ENCODE results near the gene ZNF335.
"Not testable (repeated sequence)": the region's sequence is repeated elsewhere in the genome, so short reads cannot be mapped to it uniquely, and the experiment has no call there.

The ZNF335 gene

GRCh38 chr20:45993197-45993951 is 21.4 kb upstream of the ZNF335 start:
- Histone ChIP-seq H3K36me3 (ENCODE audit: control insufficient read depth, insufficient read depth, low read length) (no peaks in the 10 kb centered on the region), H3K4me1 (ENCODE audit: control insufficient read depth, insufficient read depth, low read length) (no peaks in the 10 kb centered on the region), H3K27ac (ENCODE audit: insufficient read depth, low read depth, low read length, poor library complexity, severe bottlenecking) (no peak overlapping the region), H3K27me3 (ENCODE audit: control insufficient read depth, insufficient read depth, low read length, poor library complexity, severe bottlenecking) (no peaks in the 10 kb centered on the region), H3K4me3 (ENCODE audit: insufficient read depth, low read depth, low read length) (no peak overlapping the region), H3K9me3 (ENCODE audit: control insufficient read depth, low read length) (no peaks in the 10 kb centered on the region)
- WGBS, 2 experiments = 76 to 78% methylated on average over 12 of the region's 12 CpGs

GRCh38 chr20:45991616-45992015 is 19.6 kb upstream of the ZNF335 start:
- Histone ChIP-seq H3K27ac (ENCODE audit: insufficient read depth, low read depth, low read length, poor library complexity, severe bottlenecking) (no peak overlapping the region), H3K4me1 (ENCODE audit: control insufficient read depth, insufficient read depth, low read length) (no peaks in the 10 kb centered on the region), H3K36me3 (ENCODE audit: control insufficient read depth, insufficient read depth, low read length) (no peaks in the 10 kb centered on the region), H3K27me3 (ENCODE audit: control insufficient read depth, insufficient read depth, low read length, poor library complexity, severe bottlenecking) (no peaks in the 10 kb centered on the region), H3K4me3 (ENCODE audit: insufficient read depth, low read depth, low read length) (no peak overlapping the region), H3K9me3 (ENCODE audit: control insufficient read depth, low read length) (no peaks in the 10 kb centered on the region)
- 91 to 92% methylated on average over 3 of the region's 3 CpGs for WGBS, 2 experiments

- H3K4me1 ChIP-seq (ENCODE audit: control insufficient read depth, insufficient read depth, low read length); H3K27ac ChIP-seq (ENCODE audit: insufficient read depth, low read depth, low read length, poor library complexity, severe bottlenecking); H3K9me3 ChIP-seq (ENCODE audit: control insufficient read depth, low read length); H3K27me3 ChIP-seq (ENCODE audit: control insufficient read depth, insufficient read depth, low read length, poor library complexity, severe bottlenecking); H3K4me3 ChIP-seq (ENCODE audit: insufficient read depth, low read depth, low read length); H3K36me3 ChIP-seq (ENCODE audit: control insufficient read depth, insufficient read depth, low read length): not testable (repeated sequence)
- 91 to 92% methylated on average over 6 of the region's 6 CpGs for WGBS, 2 experiments
Measured at GRCh38 chr20:45988830-45989229, 16.8 kb upstream of the ZNF335 start.

DNA sequence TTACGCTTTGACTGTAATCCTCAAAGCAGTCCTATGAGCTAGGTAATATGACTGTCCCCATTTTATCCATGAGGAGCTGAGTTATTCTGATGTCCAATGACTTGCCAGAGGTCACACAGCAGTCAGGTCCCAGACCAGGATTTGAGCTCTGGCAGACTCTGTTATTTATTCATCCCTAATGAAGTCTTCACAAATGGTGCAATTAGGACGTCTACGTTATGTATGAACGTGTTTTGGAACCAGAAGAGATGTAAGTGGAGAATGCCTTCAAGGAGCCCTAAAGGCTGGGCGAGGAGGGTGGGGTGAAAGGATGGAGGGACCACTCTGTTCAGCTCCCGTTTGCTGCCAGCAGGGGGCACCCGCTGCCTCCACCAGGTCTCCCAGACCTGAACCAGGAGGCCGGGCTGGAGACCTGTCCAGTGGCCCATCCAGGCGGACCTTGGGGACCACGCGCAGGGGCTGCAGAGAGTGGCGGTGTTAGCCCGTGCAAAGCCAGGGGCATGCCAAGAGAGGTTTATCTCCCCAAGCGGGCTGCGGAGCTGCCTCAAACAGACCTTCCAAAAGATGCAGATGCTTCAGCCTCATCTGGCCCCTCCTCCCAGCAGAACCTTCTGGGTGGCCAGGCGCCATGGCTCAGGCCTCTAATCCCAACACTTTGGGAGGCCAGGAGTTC is 15.2 kb upstream of the ZNF335 start:
- WGBS, 2 experiments = 22% methylated on average over 16 of the region's 16 CpGs
- Histone ChIP-seq H3K4me3 (ENCODE audit: insufficient read depth, low read depth, low read length) (no peak overlapping the region), H3K27me3 (ENCODE audit: control insufficient read depth, insufficient read depth, low read length, poor library complexity, severe bottlenecking) (no peaks in the 10 kb centered on the region), H3K4me1 (ENCODE audit: control insufficient read depth, insufficient read depth, low read length) (no peaks in the 10 kb centered on the region), H3K9me3 (ENCODE audit: control insufficient read depth, low read length) (no peaks in the 10 kb centered on the region), H3K27ac (ENCODE audit: insufficient read depth, low read depth, low read length, poor library complexity, severe bottlenecking) (no peak overlapping the region), H3K36me3 (ENCODE audit: control insufficient read depth, insufficient read depth, low read length) (no peaks in the 10 kb centered on the region)

DNA sequence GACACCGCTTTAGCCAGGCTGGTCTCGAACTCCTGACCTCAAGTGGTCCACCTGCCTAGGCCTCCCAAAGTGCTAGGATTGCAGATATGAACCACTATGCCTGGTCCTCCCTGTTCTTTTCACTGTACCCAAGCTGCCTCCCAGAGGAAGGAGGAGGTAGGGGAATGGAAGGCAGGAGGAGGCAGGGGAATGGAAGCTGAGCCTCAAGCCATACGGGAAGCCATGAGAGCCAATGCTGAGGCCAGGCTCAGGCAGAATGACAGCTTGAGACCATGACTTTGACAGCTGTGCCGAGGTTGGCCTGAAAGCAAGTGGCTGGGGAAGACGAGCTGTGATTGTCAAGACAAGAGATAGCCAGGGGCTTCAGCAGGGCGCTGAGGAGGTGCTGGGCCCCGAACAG is 13.6 kb upstream of the ZNF335 start:
- H3K9me3 ChIP-seq (ENCODE audit: control insufficient read depth, low read length) = no peaks in the 10 kb centered on the region
- H3K36me3 ChIP-seq (ENCODE audit: control insufficient read depth, insufficient read depth, low read length) = no peaks in the 10 kb centered on the region
- H3K4me1 ChIP-seq (ENCODE audit: control insufficient read depth, insufficient read depth, low read length) = no peaks in the 10 kb centered on the region
- 79 to 80% methylated on average over 7 of the region's 7 CpGs for WGBS, 2 experiments
- no peaks in the 10 kb centered on the region for H3K27me3 ChIP-seq (ENCODE audit: control insufficient read depth, insufficient read depth, low read length, poor library complexity, severe bottlenecking)
- H3K27ac ChIP-seq (ENCODE audit: insufficient read depth, low read depth, low read length, poor library complexity, severe bottlenecking) = no peak overlapping the region
- H3K4me3 ChIP-seq (ENCODE audit: insufficient read depth, low read depth, low read length) = no peak overlapping the region

DNA sequence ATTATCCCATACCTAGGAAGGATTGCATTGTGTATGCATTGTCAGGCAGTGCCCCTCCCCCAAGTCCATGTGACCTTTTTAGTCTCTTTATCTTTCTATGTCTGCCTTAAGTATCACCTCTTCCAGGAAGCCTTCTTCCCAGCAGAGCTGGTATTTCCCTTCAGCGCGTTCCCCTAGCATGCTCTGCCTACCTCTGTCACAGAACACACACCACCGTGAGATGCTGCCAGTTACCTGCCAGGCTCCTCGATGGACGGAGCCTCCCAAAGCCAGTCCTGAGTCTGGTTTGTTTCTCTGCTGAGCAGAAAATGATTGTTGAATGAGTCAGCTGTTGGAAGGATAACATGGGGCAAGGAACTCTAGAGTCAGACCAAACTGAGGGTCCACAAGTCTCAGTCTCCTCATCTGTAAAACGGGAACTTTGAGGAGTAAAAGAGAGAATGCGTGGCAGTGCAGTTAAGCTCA is 11.3 kb upstream of the ZNF335 start:
- Histone ChIP-seq H3K27me3 (ENCODE audit: control insufficient read depth, insufficient read depth, low read length, poor library complexity, severe bottlenecking) (no peaks in the 10 kb centered on the region), H3K9me3 (ENCODE audit: control insufficient read depth, low read length) (no peaks in the 10 kb centered on the region), H3K36me3 (ENCODE audit: control insufficient read depth, insufficient read depth, low read length) (no peaks in the 10 kb centered on the region), H3K27ac (ENCODE audit: insufficient read depth, low read depth, low read length, poor library complexity, severe bottlenecking) (no peak overlapping the region), H3K4me3 (ENCODE audit: insufficient read depth, low read depth, low read length) (no peak overlapping the region), H3K4me1 (ENCODE audit: control insufficient read depth, insufficient read depth, low read length) (no peaks in the 10 kb centered on the region)
- WGBS, 2 experiments = 80 to 82% methylated on average over 7 of the region's 7 CpGs

- Histone ChIP-seq H3K27ac (ENCODE audit: insufficient read depth, low read depth, low read length, poor library complexity, severe bottlenecking) (no peak overlapping the region), H3K4me1 (ENCODE audit: control insufficient read depth, insufficient read depth, low read length) (no peaks in the 10 kb centered on the region), H3K27me3 (ENCODE audit: control insufficient read depth, insufficient read depth, low read length, poor library complexity, severe bottlenecking) (no peaks in the 10 kb centered on the region), H3K9me3 (ENCODE audit: control insufficient read depth, low read length) (no peaks in the 10 kb centered on the region), H3K36me3 (ENCODE audit: control insufficient read depth, insufficient read depth, low read length) (no peaks in the 10 kb centered on the region), H3K4me3 (ENCODE audit: insufficient read depth, low read depth, low read length) (no peak overlapping the region)
- WGBS, 2 experiments = 94 to 97% methylated on average over 6 of the region's 6 CpGs
Measured at GRCh38 chr20:45981261-45981660, 9.3 kb upstream of the ZNF335 start.

DNA sequence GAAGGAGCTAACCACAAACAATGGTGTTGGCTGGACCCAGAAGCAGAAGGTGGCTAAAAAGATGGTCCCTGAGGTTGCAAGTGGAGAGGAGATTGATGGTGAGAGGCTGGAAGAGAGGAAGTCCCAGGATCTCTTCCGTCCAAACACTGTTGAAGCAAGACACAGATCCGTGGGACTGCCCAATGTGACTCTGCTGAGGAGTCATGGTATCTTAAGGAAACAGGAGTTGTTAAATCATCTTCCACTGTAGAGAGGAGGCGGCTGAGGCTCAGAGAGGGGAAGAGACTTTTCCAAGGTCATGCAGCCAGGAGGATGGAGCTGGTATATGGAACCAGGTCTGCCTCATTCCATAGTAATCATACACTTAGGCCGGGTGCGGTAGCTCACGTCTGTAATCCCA is 4.1 kb upstream of the ZNF335 start:
- no peaks in the 10 kb centered on the region for H3K36me3 ChIP-seq (ENCODE audit: control insufficient read depth, insufficient read depth, low read length)
- 90 to 93% methylated on average over 6 of the region's 6 CpGs for WGBS, 2 experiments
- no peaks in the 10 kb centered on the region for H3K9me3 ChIP-seq (ENCODE audit: control insufficient read depth, low read length)
- no peak overlapping the region for H3K4me3 ChIP-seq (ENCODE audit: insufficient read depth, low read depth, low read length)
- no peaks in the 10 kb centered on the region for H3K4me1 ChIP-seq (ENCODE audit: control insufficient read depth, insufficient read depth, low read length)
- no peaks in the 10 kb centered on the region for H3K27me3 ChIP-seq (ENCODE audit: control insufficient read depth, insufficient read depth, low read length, poor library complexity, severe bottlenecking)
- H3K27ac ChIP-seq (ENCODE audit: insufficient read depth, low read depth, low read length, poor library complexity, severe bottlenecking) = no peak overlapping the region

- H3K4me1 ChIP-seq (ENCODE audit: control insufficient read depth, insufficient read depth, low read length) = no peaks in the 10 kb centered on the region
- no peaks in the 10 kb centered on the region for H3K27me3 ChIP-seq (ENCODE audit: control insufficient read depth, insufficient read depth, low read length, poor library complexity, severe bottlenecking)
- no peaks in the 10 kb centered on the region for H3K36me3 ChIP-seq (ENCODE audit: control insufficient read depth, insufficient read depth, low read length)
- H3K27ac ChIP-seq (ENCODE audit: insufficient read depth, low read depth, low read length, poor library complexity, severe bottlenecking) = no peak overlapping the region
- 92 to 93% methylated on average over 11 of the region's 11 CpGs for WGBS, 2 experiments
- no peaks in the 10 kb centered on the region for H3K9me3 ChIP-seq (ENCODE audit: control insufficient read depth, low read length)
- H3K4me3 ChIP-seq (ENCODE audit: insufficient read depth, low read depth, low read length) = no peak overlapping the region
Measured at GRCh38 chr20:45975686-45976085, 3.7 kb upstream of the ZNF335 start.

DNA sequence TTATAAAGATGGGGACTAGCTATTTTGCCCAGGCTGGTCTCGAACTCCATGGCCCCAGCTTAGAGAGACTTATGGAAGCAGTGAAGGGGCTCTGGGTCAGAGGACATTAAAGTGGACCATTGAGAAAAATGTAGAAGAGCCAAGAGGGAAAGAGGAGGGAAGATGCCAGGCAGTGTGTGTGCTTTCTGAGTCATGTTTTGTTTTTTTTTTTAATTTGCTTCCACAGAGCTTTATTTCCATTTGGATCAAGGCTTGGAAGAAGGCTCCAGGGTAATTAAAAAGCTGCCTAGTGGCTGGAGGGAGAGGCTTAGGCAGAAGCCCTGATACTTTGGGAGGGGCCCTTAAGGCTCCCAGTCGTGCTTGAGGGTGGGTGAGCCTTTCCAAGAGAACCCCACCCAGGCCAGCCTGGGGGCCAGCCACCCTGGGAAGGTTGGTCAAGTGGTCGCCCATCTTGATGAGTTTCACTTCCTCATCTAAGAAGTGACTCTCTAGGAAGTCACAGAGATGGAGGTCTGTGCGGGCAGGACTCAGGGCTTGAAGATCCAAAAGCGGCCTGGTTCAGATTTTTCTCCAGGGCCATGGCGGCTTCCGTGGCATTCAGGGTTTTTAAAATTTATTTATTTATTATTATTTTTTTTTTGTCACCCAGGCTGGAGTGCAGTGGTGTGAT is 3.0 kb upstream of the ZNF335 start:
- Histone ChIP-seq H3K27me3 (ENCODE audit: control insufficient read depth, insufficient read depth, low read length, poor library complexity, severe bottlenecking) (no peaks in the 10 kb centered on the region), H3K9me3 (ENCODE audit: control insufficient read depth, low read length) (no peaks in the 10 kb centered on the region), H3K27ac (ENCODE audit: insufficient read depth, low read depth, low read length, poor library complexity, severe bottlenecking) (no peak overlapping the region), H3K4me3 (ENCODE audit: insufficient read depth, low read depth, low read length) (no peak overlapping the region), H3K36me3 (ENCODE audit: control insufficient read depth, insufficient read depth, low read length) (no peaks in the 10 kb centered on the region), H3K4me1 (ENCODE audit: control insufficient read depth, insufficient read depth, low read length) (no peaks in the 10 kb centered on the region)
- WGBS, 2 experiments = 86 to 94% methylated on average over 5 to 7 of the region's 7 CpGs

All from ectodermal cell (in vitro differentiated cells).